Testis (tissue), 2 donors: Measurements from ENCODE around the gene RCN1.

ENCODE experiments used
- POLR2A ChIP-seq: fragments of 450-650 bp; IDR thresholded peaks from one replicate; pipeline ENCODE4 v1.6.1; 2017; ENCODE audit warnings: antibody characterized with exemption, mild to moderate bottlenecking, moderate library complexity
- TF ChIP-seq, protein P1 (sequence below), 3 experiments: fragments of 450-650 bp in 2 of 3; fragments of 200-600 bp in 1 of 3; sonication (generic) in 1 of 3; IDR thresholded peaks; one replicate each; pipeline ENCODE4 v1.5.1; 2016 to 2019; ENCODE audit warnings: antibody characterized with exemption in 3 of 3, mild to moderate bottlenecking in 2 of 3, moderate library complexity in 1 of 3

GRCh38 chr11:32143378-32143777, 52.5 kb downstream of the RCN1 start:
- TF ChIP-seq, protein P1, sequence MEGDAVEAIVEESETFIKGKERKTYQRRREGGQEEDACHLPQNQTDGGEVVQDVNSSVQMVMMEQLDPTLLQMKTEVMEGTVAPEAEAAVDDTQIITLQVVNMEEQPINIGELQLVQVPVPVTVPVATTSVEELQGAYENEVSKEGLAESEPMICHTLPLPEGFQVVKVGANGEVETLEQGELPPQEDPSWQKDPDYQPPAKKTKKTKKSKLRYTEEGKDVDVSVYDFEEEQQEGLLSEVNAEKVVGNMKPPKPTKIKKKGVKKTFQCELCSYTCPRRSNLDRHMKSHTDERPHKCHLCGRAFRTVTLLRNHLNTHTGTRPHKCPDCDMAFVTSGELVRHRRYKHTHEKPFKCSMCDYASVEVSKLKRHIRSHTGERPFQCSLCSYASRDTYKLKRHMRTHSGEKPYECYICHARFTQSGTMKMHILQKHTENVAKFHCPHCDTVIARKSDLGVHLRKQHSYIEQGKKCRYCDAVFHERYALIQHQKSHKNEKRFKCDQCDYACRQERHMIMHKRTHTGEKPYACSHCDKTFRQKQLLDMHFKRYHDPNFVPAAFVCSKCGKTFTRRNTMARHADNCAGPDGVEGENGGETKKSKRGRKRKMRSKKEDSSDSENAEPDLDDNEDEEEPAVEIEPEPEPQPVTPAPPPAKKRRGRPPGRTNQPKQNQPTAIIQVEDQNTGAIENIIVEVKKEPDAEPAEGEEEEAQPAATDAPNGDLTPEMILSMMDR (IDR thresholded peaks at IDR 0.05) = no peak
- no peak for TF ChIP-seq POLR2A
